ENCODE data around the gene PTPRM. TPM values are rescaled to one million over a fixed set of nuclear protein-coding genes. Genes with fewer than 3 reads are reported as not detected.

The PTPRM gene
- total and polyA plus RNA-seq, 2 experiments from 2014 or later: 30.9 to 62.8 TPM

- WGBS, 2 experiments (ENCODE audit: low coverage in 1 of 2, low lambda C conversion rate in 2 of 2, missing lambda C conversion rate in 2 of 2): 93 to 97% methylated on average over 5 of the region's 5 CpGs
- no peaks in the 10 kb centered on the region for H3K9me2 ChIP-seq (ENCODE audit: insufficient read depth)
- in situ Hi-C loops (cut with MboI): no loop called here
- H3K4me2 ChIP-seq (ENCODE audit: unreplicated experiment): no peak overlapping the region
- DNase-seq: no peak
- H3K36me3 ChIP-seq (ENCODE audit: low read depth): no peaks in the 10 kb centered on the region
- H4K20me1 ChIP-seq (ENCODE audit: insufficient read depth): no peaks in the 10 kb centered on the region
- H3F3A ChIP-seq (ENCODE audit: insufficient read depth): no peaks in the 10 kb centered on the region
- no peak overlapping the region for H3K9ac ChIP-seq
- H3K27me3 ChIP-seq (replicated peaks; ENCODE audit: insufficient read depth): no peaks in the 10 kb centered on the region
- no peaks in the 10 kb centered on the region for H3K9me3 ChIP-seq (ENCODE audit: low read depth)
- H3K4me1 ChIP-seq (ENCODE audit: insufficient read depth): no peaks in the 10 kb centered on the region
- H3K79me2 ChIP-seq (ENCODE audit: insufficient read depth): 0 out of 2 replicates have a peak, but pooled peaks cover 3% of the 10 kb centered on the region
- no peak for TF ChIP-seq EZH2 (IDR thresholded peaks at IDR 0.05; ENCODE audit: insufficient read depth, poor library complexity, severe bottlenecking)
- no peak for TF ChIP-seq EZH2phosphoT487 (IDR thresholded peaks at IDR 0.05; ENCODE audit: insufficient read depth, low read depth)
- no peak overlapping the region for H2AFZ ChIP-seq
- H3K27ac ChIP-seq: no peak overlapping the region
- no peak overlapping the region for H3K4me3 ChIP-seq
Measured at GRCh38 chr18:8046441-8046840, 479.3 kb downstream of the PTPRM start.

- Histone ChIP-seq H3K27me3 (replicated peaks; ENCODE audit: insufficient read depth) (no peaks in the 10 kb centered on the region), H3K9me2 (ENCODE audit: insufficient read depth) (no peaks in the 10 kb centered on the region), H3F3A (ENCODE audit: insufficient read depth) (peaks cover 11% of the 10 kb centered on the region; the same call in 1 of the 2 replicates), H3K4me3 (no peak overlapping the region), H3K79me2 (ENCODE audit: insufficient read depth) (no peaks in the 10 kb centered on the region), H4K20me1 (ENCODE audit: insufficient read depth) (no peaks in the 10 kb centered on the region), H2AFZ (no peak overlapping the region), H3K9me3 (ENCODE audit: low read depth) (no peaks in the 10 kb centered on the region), H3K9ac (no peak overlapping the region), H3K27ac (no peak overlapping the region), H3K4me2 (ENCODE audit: unreplicated experiment) (no peak overlapping the region), H3K4me1 (ENCODE audit: insufficient read depth) (peaks cover 10% of the 10 kb centered on the region), H3K36me3 (ENCODE audit: low read depth) (no peaks in the 10 kb centered on the region)
- WGBS, 2 experiments (ENCODE audit: low coverage in 1 of 2, low lambda C conversion rate in 2 of 2, missing lambda C conversion rate in 2 of 2): 91 to 92% methylated on average over 2 of the region's 2 CpGs
- no peak for TF ChIP-seq EZH2 (IDR thresholded peaks at IDR 0.05; ENCODE audit: insufficient read depth, poor library complexity, severe bottlenecking)
- TF ChIP-seq EZH2phosphoT487 (IDR thresholded peaks at IDR 0.05; ENCODE audit: insufficient read depth, low read depth): no peak
- in situ Hi-C loops (cut with MboI): no loop called here
- DNase-seq: peak; percentile 9
Measured at GRCh38 chr18:8049147-8049546, 482.0 kb downstream of the PTPRM start.

GRCh38 chr18:8050616-8051329 lies 483.7 kb downstream of the PTPRM start:
- Histone ChIP-seq H2AFZ (no peak overlapping the region), H3F3A (ENCODE audit: insufficient read depth) (peaks cover 11% of the 10 kb centered on the region; the same call in 1 of the 2 replicates), H3K36me3 (ENCODE audit: low read depth) (no peaks in the 10 kb centered on the region), H3K4me2 (ENCODE audit: unreplicated experiment) (no peak overlapping the region), H3K27me3 (replicated peaks; ENCODE audit: insufficient read depth) (no peaks in the 10 kb centered on the region), H3K9me2 (ENCODE audit: insufficient read depth) (no peaks in the 10 kb centered on the region), H4K20me1 (ENCODE audit: insufficient read depth) (no peaks in the 10 kb centered on the region), H3K4me1 (ENCODE audit: insufficient read depth) (peaks cover 10% of the 10 kb centered on the region), H3K4me3 (no peak overlapping the region), H3K9ac (no peak overlapping the region), H3K9me3 (ENCODE audit: low read depth) (no peaks in the 10 kb centered on the region), H3K27ac (no peak overlapping the region), H3K79me2 (ENCODE audit: insufficient read depth) (no peaks in the 10 kb centered on the region)
- no peak for TF ChIP-seq EZH2phosphoT487 (IDR thresholded peaks at IDR 0.05; ENCODE audit: insufficient read depth, low read depth)
- DNase-seq: no peak
- WGBS, 2 experiments (ENCODE audit: low coverage in 1 of 2, low lambda C conversion rate in 2 of 2, missing lambda C conversion rate in 2 of 2): 97 to 98% methylated on average over 5 of the region's 5 CpGs
- in situ Hi-C loops (cut with MboI): no loop called here

GRCh38 chr18:8051453-8051852 lies 484.3 kb downstream of the PTPRM start:
- Histone ChIP-seq H3K4me2 (ENCODE audit: unreplicated experiment) (no peak overlapping the region), H3K9me3 (ENCODE audit: low read depth) (no peaks in the 10 kb centered on the region), H4K20me1 (ENCODE audit: insufficient read depth) (no peaks in the 10 kb centered on the region), H2AFZ (no peak overlapping the region), H3K79me2 (ENCODE audit: insufficient read depth) (no peaks in the 10 kb centered on the region), H3K27ac (no peak overlapping the region), H3K9ac (no peak overlapping the region), H3K4me1 (ENCODE audit: insufficient read depth) (peaks cover 10% of the 10 kb centered on the region), H3K9me2 (ENCODE audit: insufficient read depth) (no peaks in the 10 kb centered on the region), H3K36me3 (ENCODE audit: low read depth) (no peaks in the 10 kb centered on the region), H3K27me3 (replicated peaks; ENCODE audit: insufficient read depth) (no peaks in the 10 kb centered on the region), H3K4me3 (no peak overlapping the region), H3F3A (ENCODE audit: insufficient read depth) (peaks cover 11% of the 10 kb centered on the region; the same call in 1 of the 2 replicates)
- DNase-seq: no peak
- in situ Hi-C loops (cut with MboI): no loop called here
- TF ChIP-seq EZH2phosphoT487 (IDR thresholded peaks at IDR 0.05; ENCODE audit: insufficient read depth, low read depth) (no peak), EZH2 (IDR thresholded peaks at IDR 0.05; ENCODE audit: insufficient read depth, poor library complexity, severe bottlenecking) (no peak)
- WGBS, 2 experiments (ENCODE audit: low coverage in 1 of 2, low lambda C conversion rate in 2 of 2, missing lambda C conversion rate in 2 of 2): 93 to 96% methylated on average over 2 of the region's 2 CpGs
